Body of pancreas (tissue), 4 donors: ENCODE measurements around the gene PBX3.

Source experiments
- CTCF ChIP-seq, 7 experiments: fragments of 450-650 bp in 4 of 7; fragments of 200-600 bp in 3 of 7; sonication (generic) in 3 of 7; IDR thresholded peaks; one replicate each; pipeline ENCODE4 v1.5.1; 2016 to 2019; ENCODE audit warnings: antibody characterized with exemption in 7 of 7
- POLR2A ChIP-seq, 3 donors: fragments of 450-650 bp; IDR thresholded peaks; one replicate each; pipeline ENCODE4 v1.6.1; 2016; ENCODE audit warnings: antibody characterized with exemption in 3 of 3, mild to moderate bottlenecking in 2 of 3

GRCh38 chr9:125829743-125830142 is 82.6 kb downstream of the PBX3 start:
- no peak for TF ChIP-seq CTCF (IDR thresholded peaks at IDR 0.05)
- TF ChIP-seq POLR2A (IDR thresholded peaks at IDR 0.05): no peak
